Retina (tissue), 1 donor: ENCODE results near the gene SRL.

Experiments
- DNase-seq: peaks from one replicate; pipeline ENCODE4 v3.0.0-alpha.2; 2016

Gene SRL

DNA sequence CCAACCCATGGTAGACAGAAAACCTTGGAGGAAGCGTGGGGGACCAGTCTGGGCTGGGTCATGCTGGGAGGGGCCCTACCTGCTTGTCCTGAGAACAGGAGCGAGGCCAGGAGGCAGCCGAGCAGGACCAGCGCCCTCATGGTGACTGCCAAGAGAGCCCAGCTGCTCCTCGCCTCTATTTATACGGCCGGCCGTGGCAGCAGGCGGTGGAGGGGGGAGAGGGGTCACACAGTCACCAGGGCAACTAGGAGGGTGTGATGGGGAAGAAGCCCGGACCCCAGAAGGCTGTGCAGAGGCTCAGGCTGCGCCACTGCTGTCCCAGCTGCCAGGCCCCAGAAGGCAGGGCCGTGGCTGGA, at the start of gene SRL:
SRL (minus strand) TSS at position 153 of the 356 bp plus-strand sequence; CDS start at position 140, 13 bp downstream.
- peak; percentile 55 for DNase-seq

DNA sequence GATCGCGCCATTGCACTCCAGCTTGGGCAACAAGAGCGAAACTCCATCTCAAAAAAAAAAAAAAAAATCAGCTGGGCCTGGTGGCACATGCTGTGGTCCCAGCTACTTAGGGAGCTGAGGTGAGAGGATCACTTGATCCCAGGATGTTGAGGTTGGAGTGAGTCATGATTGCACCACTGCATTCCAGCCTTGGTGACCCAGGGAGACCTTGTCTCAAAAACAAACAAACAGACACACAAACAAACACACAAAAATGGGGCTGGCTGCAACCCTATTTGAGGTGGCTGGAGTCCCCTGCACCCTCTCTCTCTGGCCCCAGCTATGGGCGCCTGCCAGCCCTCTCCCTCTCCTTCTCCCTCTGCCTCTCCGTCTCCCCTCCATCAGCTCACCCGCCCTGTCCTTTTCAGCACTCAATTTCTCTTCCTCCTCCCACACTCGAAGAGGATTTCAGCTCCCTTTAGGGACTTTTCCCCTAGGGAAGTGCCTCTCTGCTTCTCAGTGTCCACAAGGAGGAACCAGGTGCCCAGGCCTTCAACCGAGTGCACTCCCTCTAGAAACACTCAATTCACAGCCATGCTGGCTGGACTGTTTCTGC, 48.5 kb upstream of the SRL start:
- DNase-seq: no peak

DNA sequence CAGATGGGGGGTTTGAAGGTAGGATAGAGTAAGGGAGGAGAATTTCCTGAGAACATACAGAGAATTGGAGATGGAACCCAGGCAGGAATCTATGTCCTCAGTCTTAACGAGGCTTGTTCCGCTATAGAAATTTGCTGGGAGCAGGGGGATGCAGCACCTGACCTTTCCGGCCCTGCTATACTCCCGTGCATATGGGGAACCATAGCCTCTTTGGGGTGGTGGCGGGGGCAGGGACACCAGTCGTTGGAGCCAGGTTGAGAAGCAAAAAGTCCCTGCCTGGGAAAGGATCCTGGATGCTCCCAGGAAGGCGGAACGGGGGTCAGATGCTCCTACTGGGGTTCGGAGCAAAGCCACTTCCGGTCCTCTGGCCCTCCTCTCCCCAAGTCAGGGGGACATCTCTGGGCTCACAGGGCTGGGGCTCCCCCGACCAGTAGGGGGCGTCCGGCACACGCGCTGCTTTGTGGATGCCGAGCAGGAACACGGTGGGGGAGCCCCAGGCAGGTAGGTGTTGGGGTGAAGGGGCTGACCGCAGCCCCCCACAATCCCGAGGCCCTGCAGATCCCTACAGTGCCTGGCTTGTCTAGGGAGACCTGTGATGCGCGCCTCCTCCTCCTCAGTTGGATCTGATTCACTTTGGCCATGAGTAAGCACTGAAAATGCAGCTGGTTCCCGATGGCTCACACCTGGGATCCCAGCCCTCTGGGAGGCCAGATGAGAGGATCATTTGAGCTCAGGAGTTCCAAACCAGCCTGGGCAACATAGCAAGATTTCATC, 46.5 kb upstream of the SRL start:
- peak; percentile 85 for DNase-seq

DNA sequence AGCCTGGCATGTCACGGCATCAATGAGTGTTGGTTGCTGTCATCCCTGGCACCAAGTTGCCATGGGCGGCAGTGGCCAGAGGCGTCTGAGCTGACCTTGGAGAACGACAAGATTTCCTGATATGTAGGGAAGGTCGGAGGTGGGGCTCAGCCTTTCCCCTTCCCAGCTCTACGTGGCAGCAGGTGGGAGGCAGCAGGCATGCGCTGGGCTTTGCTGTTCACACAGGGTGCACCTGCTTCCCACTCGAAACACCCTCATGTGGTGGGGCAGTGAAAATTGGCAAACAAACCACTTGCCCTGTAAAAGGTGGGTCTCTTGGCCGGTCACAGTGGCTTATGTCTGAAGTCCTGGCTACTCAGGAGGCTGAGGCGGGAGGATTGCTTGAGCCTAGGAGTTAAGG, 43.3 kb upstream of the SRL start:
- no peak for DNase-seq

DNA sequence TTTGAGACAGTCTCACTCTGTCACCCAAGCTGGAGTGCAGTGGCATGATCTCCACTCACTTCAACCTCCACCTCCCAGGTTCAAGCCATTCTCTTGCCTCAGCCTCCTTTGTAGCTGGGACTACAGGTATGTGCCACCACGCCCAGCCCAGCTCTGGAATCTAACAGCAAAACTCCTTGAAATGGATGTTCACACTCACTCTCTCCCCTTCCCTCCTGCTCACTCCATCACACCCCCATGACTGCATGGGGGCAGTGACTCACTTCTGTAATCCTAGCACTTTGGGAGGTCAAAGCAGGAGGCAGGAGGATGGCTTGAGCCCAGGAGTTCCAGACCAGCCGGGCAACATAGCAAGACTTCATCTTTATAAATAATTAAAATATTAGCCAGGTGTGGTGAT, 42.1 kb upstream of the SRL start:
- DNase-seq: no peak

DNA sequence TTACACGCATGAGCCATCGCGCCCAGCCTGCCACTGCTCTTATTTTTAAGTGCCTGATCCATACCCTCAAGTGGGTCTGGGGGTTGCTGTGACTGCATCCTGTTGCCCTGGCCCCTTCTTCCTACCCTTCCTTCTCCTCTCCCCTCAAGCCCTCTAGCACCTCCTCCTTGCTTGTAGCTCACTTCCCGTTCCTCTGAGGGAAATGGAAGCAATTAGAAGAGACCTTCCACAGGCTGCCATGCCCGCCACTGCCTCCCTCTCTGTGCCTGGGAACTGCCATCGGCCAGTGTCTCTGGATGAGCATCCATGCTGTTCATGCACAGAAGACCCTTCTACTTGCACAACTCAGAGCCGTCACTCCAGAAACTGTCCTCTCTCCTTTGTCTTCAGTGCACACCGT, 41.6 kb upstream of the SRL start:
- no peak for DNase-seq

DNA sequence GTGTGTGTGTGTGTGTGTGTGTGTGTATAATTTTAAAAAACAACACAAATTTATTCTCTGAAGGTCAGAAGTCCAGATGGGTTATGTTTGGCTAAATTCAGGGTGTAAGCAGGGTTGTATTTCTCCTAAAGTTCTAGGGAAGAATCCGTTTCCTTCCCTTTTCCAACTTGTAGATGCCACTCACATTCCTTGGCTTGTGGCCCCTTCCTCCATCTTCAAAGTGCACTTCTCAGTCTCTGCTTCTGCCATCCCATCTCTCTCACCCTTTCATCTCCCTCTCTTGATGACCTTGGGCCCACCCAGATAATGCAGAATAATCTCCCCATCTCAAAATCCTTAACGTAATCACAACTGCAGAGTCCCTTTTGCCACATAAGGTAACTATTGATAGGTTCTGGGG, 38.7 kb upstream of the SRL start:
- no peak for DNase-seq

DNA sequence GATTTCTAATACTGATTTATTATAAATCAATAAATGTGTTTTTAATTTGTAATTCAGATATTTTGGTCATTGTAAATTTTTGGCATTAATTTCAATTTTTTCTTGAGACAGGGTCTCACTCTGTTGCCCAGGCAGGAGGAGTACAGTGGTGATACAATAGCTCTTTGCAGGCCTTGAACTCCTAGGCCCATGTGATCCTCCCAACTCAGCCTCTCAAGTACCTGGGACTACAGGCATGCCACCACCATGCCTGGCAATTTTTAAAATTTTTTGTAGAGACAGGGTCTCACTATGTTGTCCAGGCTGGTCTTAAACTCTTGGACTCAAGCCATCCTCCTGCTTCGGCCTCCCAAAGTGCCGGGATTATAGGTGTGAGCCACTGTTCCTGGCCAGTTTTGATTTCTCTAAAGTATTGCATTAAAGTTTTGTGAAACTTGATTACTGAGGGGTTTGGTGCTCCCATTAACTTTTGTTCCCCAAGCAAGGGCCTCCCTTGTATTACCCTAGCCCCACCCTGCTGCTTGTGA, 36.2 kb upstream of the SRL start:
- DNase-seq: no peak

DNA sequence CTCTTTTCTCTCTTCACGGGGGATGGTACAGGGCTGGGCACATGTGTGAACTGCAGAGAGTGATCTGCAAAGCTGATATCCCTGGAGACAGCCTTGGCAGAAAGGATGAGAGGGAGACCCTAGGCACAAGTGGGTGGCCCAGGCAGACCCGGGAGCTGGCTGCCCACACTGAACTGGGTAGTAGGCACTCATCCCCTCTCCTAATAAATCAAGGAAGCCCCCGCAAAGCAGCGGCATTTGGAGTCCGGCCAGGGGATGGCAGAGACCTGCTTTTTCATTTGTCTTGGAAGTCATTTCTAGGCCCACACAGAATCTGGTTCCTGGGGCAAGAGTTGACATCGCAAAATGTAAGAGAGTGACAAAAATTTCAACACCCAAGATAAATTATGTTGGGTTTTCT, 34.0 kb upstream of the SRL start:
- DNase-seq: no peak

DNA sequence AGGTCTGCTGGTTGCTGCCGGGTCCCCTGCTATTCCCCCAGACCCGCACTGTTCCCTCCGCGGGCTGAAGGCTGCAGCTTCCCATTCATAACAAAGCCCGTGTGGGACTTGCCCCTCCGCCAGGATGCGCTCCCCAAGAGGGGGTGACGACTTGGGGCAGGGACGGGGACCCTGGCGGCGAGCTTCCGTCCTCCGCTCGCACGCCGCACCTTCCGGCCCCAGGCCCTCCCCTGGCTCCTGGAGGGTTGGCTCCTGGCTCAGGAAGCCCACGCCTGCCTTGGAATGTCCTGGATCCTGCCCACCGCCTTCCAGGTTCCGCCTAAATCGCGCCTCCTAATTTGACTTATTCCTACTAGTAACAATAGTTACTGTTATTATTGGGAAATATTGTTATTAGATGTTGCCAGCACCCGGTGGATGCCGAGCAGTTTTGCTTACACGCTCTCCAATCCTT, 32.0 kb upstream of the SRL start:
- peak; percentile 81 for DNase-seq

DNA sequence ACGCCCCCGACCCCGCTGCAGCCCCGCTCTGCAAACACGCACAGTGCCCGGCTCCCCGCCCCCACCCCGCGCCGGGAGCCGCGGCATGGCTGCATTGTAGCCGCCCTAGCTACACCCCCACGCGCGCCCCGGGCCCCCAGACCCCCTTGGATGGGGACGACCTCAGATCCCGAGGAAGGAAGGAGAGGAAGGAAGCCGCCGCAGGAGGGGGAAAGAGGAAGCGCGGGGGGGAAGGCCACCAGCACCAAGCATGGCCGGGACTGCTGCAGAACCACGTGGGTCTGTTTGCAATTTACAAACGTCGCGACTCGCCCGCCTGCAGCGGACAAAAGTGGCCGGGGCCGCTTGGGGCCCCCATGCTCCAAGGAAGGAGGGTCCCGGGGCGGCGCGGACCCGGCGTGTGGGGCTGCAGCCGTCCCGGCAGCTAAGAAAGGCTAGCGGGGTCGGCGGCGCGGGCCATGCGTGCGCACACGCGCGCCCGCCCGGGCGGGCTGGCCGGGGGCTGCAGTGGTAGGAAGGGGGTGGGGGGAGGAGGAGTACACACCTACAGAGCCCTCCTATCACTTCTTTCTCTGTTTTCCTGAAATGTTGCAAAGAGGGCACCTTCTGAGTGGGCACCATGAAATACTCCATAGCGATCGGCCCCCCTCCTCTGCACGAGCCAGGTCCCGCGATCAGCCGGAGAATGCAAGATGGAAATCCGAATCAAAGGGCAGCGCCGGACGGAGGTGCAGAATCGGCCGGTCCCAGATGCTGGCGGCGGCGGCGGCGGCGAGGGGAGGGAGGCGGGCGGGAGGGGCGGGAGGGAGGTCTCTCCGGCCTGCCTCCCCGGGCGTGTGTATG, 30.5 kb upstream of the SRL start:
- DNase-seq: peak; percentile 78

DNA sequence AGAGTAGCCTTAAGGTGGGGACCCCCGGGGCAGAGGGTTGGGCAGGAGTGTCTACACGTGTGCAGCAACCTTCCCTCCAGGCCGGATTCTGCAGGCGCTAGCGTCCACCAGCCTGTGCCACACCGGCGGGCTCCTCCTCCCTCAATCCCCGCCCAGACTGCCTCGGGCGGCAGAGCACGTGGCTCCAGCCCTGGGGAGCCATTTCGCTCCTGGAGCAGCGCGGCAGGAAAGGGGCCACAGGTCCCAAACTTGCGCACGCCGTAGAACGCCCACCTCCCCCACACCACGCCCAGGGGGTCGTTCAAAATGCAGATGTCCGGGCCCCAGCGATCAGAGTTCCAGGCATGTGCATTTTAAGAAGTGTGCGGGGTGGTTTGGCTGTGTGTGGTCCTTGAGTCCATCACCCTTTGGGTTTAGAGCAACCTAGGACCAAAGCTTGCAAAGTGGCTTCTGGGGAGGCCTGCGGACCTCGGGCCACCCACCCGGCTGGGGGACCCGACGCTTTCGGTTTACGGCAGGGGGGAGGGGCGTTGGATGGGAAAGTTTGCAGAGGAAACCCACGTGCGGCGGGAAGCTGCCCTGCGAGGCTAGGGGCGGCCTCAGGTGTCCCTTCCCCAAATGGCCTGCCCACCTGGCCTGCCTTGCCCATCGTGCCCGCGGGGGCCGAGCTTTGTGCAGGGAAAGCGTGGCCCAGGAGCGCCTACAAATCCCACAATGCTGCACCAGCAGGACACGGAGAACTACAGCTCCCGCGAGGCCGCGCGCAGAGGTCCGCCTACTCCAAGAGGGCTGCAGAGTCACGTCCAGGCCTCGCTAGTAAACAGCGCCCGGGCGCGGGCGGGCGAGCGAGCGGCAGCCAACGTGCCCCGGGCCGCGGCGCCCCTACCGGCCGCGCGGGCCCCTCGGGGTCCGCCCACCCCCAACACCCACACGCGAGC, 29.6 kb upstream of the SRL start:
- DNase-seq: peak; percentile 89

DNA sequence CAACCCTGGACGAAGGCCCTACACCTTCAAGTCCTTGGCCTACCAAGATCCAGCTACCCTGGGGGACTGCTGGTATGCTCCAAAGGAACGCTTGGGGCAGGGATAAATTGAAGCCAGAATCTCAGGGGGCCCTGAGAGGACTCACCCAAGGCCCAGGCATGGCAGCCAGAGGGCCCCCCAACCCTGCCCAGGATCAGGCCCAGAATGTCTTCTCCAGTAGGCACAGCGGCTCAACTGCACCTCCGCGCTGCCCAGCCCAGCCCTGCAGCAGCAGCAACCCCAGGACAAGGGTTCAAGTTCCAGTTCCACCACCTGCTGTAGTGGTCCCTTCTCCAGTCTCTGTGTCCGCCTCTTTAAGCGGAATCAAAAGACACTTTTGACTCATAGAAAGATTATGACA, 28.7 kb upstream of the SRL start:
- DNase-seq: no peak

DNA sequence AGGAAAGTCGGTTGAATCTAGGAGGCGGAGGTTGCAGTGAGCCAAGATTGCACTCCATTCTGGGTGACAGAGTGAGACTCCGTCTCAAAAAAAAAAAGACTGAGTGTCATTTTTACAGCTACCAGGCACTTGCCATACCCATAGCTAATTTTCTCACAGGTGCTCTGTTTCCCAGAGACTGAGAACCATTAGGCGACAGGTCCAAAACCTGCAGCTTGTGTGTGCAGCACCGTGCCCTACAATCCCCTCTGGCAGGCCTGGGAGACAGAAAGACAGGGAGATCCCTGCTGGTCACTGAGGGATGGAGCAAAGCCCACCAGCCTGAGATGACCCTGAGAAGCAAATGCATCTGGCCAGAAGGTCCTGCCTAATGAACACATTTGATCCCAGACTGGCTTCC, 28.2 kb upstream of the SRL start:
- DNase-seq: no peak

DNA sequence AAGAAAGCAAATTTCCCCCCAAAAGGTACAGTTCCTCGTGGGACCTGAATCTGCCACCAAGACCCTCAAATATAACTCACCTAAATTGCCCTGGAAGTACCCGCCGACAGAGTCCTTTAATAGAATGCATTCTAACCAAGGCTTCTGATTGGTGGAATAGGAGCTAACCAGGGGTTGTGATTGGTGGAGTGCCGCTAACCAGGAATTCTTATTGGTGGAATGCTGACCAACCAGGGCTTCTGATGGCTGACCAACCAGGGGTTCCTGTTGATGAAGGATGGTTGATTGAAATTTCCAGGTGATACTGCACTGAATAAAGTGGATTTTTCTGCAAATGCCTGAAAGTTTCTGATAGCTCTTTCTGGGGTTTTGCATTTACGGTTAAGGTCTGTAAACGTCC, 24.5 kb upstream of the SRL start:
- no peak for DNase-seq

DNA sequence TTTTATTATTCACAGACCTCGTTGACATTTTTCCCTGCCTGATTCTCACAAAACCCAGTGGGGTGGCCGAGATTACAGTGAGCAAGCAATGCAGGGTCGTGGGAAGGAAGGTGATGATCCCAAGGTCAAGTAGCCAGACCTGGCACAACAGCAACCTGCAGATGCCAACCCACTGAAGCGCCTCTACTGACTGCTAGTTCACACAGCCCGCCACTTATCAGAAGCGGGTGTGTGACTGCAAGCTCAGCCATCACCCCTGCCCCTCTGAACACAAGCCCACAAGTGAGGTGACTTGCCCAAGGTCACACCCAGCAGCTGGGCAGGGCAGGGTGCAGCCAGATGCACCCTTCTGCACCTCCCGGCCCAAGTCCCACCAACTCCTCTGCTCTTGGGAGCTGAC, 23.8 kb upstream of the SRL start:
- no peak for DNase-seq

DNA sequence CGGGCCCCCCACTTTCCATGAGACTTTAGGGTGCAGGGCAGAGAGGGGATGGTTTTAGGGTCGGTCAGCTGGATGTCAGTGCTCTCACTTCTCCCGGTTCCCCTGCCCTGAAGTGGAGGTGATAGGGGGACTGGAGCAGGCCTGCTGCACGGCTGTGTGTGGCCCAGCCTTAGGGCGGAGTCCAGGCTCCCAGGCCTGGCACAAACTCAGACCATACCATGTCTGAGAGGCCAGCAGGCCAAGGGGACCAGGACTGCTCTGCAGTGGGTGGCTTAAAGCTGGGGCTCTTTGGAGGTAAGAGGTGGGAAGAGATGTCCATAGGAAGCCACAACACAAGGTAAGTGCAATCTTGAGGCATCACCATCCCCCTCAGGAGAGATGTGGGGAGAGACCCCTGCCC, 22.7 kb upstream of the SRL start:
- DNase-seq: no peak

DNA sequence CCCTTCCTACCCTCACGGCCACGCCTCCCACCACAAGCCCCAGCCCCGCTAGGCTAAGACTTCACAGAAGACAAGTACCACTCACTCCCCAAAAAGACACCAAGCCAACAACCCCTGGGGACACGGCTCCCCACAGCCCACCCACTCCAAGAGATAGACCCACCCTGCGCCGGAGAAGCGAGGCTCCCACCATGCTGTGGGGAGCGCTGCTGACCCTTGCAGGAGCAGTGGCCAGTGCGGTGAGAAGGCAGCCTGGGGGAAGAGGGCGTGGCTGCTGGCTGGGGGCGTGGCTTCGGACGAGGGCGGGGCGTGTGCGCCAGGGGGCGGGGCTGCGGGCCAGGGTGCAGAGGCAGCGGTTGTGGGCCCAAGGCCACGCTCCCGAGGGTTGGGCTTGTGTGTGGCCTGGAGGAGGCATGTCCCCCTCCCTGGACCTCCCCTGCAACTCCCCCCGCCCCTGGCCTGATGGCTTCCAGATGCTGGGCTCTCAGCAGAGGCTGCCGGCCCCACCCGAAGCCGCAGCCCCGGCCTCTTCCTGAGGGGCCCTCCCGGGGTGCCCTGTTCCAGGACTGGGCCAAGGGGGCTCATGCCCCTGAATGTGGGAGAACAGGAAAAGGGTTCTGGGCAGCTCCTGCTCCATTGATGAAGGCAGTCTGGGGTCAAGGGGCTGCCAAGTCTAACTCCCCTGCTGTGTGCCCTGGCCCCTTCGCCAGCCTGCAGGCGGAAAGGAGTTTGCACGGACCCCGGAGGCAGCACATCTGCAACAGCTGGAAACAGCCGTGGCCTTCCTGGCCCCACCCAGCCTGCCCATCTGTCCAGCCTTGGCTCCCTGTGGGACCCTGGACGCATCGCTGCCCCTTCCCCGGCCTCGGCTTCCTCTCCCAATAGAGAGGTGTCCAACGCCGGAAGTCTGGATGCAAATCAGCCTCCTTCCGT, 21.9 kb upstream of the SRL start:
- DNase-seq: no peak

DNA sequence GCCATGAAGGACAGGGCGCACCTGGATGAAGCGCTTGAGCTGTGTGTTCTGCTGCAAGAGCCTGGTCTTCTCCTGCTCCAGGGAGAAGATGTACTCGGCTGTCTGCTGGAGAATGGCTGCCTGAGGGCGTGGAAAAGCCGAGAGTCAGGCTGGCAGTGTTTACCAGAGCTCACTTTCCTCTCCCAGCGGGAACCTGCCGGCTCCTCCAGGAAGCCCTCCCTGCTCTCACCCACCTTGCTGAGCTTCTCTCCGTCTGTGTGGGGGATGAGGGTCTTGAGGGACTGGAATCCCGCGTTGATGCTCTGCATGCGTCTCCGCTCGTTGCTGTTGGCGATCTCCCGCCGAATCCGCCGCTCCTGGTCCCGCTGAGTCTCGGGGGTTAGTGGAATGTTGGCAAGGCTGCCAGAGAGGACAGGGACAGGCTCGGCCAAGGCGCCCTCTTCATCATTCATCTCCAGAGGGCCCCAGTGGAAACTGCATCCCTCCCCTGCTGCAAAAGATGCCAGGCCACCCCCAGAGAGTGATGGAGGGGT, 20.5 kb upstream of the SRL start:
- no peak for DNase-seq

DNA sequence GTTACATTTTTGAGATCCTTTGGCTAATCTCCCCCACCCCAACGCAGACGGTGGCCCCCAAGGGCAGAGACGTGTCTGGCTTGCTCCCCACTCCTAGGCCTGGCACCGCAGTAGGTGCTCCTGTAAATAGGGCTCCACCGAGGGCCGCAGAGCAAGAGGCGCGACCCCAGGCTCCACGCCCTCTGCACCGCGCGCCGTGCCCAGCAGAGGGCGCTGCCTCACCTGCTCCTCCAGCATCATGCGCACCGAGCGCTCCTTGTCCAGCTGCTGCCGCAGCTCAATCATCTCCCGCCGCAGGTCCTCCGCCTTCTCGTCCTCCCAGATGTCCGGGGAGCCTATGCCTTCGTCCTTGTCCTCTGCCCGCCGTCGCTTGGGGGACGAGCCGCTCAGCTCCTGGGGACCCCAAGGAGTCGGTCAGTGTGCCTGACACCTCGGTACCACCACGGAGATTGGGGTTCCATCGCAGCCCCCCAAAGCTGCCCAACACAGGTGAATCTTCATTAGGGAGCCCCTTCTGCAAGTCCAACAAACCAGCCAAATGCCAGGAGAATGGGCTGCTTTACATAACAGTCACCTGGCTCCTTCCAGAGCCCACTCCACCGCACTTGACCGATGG, 19.8 kb upstream of the SRL start:
- DNase-seq: peak; percentile 60

DNA sequence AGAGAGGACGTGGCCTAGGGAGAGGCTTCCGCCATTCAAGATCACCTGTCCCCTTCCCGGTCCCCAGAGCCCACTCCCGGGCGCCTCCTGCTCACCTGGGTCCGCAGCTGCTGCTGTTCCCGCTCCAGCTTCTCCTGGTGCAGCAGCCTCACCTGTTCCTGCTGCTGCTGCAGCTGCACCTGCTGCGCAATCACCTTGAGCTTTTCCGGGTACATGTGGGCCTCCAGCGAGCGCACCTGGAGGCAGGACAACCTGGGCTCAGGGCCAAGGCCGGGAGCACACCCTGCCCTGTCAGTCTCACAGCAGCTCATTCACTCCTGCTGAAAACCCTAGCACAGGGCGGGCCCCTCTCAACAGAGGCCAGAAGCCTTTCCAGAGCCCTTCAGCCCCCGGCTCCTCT, 18.5 kb upstream of the SRL start:
- no peak for DNase-seq
